ENCODE measurements around the gene MCOLN3.

DNA sequence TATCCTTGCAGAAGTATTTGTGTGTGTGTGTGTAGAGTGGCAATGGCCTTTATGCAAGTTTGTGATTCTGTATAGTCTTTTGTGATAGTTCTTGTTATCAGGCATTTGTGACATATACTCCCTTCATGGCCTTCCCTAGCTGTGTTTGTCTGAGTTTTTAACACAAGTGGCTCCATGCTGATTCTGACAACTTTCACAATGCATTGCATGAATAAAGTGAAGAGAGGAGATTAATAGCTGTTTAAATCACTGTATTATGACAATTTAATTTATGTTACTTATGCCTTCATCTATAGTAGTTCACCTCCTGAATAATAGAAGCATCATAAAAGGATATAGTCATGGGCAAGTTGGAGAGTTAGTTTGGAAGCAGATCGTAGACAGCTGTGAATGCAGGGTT, 17.2 kb upstream of the MCOLN3 start:
- no peak for TF ChIP-seq POLR2A (IDR thresholded peaks at IDR 0.05)
- TF ChIP-seq, protein P1, sequence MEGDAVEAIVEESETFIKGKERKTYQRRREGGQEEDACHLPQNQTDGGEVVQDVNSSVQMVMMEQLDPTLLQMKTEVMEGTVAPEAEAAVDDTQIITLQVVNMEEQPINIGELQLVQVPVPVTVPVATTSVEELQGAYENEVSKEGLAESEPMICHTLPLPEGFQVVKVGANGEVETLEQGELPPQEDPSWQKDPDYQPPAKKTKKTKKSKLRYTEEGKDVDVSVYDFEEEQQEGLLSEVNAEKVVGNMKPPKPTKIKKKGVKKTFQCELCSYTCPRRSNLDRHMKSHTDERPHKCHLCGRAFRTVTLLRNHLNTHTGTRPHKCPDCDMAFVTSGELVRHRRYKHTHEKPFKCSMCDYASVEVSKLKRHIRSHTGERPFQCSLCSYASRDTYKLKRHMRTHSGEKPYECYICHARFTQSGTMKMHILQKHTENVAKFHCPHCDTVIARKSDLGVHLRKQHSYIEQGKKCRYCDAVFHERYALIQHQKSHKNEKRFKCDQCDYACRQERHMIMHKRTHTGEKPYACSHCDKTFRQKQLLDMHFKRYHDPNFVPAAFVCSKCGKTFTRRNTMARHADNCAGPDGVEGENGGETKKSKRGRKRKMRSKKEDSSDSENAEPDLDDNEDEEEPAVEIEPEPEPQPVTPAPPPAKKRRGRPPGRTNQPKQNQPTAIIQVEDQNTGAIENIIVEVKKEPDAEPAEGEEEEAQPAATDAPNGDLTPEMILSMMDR (IDR thresholded peaks at IDR 0.05), result no peak

Data from body of pancreas (tissue), 4 donors.